NCI-H1105 (cell line): ENCODE results near the gene ABRACL.

Source experiments
- DNase-seq: peaks from one replicate; lab custom pipeline; 2025; lab: John Stamatoyannopoulos, UW

The ABRACL gene

DNA sequence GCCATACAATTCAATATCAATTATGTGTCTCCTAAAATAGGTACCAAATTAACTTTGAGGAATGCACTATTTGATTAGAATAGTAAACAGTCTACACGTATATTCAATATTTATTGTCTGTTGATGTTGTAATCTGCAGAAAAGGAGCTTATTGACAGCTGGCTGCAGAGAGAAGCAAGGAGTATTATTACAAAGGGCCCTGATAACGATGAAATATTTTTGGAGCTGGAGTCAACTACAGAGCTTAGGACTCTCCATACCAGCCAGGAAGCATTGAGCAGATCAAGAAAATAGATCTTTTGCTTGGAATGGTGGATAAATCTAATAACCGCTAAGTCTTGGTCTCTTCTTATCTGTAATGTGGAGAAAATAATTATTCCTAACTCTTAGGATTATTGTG lies 25.5 kb downstream of the ABRACL start:
- DNase-seq, result no peak

DNA sequence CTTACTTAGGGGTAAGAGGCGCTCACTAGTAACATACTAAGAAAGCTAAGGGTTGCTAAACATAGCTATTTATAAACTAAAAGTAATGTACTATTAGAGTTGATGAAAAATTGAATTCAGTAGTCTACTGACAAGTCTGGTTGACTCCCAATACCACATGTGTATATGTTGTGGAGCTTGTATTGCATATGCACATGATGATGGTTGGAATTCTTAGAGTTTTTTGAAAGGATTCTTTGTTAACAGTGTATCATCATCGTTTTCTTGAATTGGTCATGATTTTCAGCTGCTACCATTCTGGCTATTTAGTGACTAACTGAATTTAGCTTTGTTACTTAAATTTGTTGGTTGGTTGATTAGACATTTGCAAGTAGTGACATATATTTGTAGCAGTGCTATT lies 27.2 kb downstream of the ABRACL start:
- no peak for DNase-seq

GRCh38 chr6:139058029-139058428 lies 29.5 kb downstream of the ABRACL start:
- no peak for DNase-seq

GRCh38 chr6:139060332-139060731 lies 31.8 kb downstream of the ABRACL start:
- no peak for DNase-seq

DNA sequence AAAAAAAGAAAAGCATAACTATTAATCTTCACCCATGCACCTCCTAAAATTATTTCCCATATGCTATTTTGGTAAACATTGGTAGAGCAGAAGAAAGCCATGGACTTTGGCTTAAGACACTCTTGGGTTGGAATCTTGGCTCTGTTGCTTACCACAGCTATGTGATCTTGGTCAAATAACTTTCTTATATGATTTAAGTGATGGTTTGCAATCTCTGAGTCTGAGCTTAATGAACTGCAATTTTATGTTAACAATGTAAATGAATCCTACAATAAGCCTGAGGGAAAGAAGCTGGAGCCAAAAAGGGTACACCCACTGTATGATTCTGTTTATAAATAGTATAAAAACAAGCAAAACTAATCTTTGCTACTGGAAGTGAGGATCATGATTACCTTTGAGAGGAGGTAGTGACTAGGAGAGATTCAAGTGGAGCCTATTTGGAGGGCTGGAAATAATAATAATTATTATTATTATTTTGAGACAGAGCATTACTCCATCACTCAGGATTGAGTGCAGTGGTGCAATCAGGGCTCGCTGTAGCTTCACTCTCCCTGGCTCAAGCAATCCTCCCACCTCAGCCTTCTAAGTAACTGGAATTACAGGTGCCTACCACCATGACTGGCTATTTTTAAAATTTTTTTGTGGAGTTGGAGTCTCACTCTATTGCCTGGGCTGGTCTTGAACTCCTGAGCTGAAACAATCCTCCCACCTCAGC lies 34.5 kb downstream of the ABRACL start:
- no peak for DNase-seq

DNA sequence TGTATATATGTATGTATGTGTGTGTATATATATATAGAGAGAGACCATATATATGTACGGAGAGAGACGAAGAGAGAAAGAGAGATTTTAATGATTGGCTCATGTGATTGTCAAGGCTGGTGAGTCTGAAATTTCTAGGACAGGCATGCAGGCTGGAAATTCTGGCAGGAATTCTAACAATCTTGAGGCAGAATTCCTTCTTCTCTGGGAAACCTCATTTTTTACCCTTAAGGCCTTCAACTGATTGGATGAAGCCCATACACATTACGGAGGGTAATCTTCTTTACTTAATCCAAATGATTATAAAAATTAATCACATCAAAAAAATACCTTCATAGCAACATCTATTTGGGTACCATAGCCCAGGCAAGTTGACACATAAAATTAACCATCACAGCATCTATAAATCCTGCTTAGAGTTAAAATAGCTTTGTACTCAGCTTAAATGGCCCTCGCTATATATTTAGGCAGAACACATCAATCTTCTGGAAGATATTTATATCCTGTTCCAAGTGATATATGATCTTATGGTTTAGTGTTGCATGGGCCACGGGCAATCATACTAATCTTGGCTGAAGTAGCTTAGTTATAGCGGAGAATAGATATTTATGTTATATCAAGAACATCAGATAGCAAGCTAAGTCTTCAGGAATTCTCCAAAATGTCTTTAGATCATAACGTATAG lies 36.6 kb downstream of the ABRACL start:
- DNase-seq, result no peak

GRCh38 chr6:139066080-139066479 lies 37.5 kb downstream of the ABRACL start:
- no peak for DNase-seq

DNA sequence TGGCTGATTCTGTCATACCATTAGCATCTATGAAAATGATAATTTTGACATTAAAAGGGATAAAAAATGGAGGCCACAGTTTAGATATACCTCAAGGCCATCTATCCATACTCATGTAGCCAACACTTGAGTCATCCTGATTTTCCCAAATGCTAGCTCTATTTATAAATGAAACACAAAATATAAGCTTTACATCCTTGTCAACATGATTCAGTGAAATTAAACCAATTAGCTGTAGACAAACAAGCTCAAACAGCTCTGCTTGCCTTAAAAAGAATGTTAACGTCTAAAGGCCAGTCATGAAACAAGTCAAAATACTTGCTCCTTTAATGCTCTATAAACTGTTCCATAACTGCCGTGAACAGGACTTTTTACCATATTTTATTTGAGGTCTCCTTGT lies 40.3 kb downstream of the ABRACL start:
- DNase-seq, result no peak

- DNase-seq, result no peak
Measured at GRCh38 chr6:139073118-139073517, 44.6 kb downstream of the ABRACL start.

- no peak for DNase-seq
Measured at GRCh38 chr6:139079018-139079417, 50.5 kb downstream of the ABRACL start.

- DNase-seq, result no peak
Measured at GRCh38 chr6:139080255-139080920, 51.8 kb downstream of the ABRACL start.

GRCh38 chr6:139081471-139081870 lies 52.9 kb downstream of the ABRACL start:
- DNase-seq, result no peak

- no peak for DNase-seq
Measured at GRCh38 chr6:139082370-139082769, 53.8 kb downstream of the ABRACL start.

GRCh38 chr6:139091826-139092225 lies 63.3 kb downstream of the ABRACL start:
- DNase-seq, result no peak
